ENCODE results near the gene SEMA3A.

GRCh38 chr7:84060760-84061261 is 133.8 kb downstream of the SEMA3A start:
- TF ChIP-seq PATZ1 (CRISPR knock-in tag; IDR thresholded peaks at IDR 0.05; ENCODE audit: borderline replicate concordance) (no peak; the same call in 1 of the 2 replicates), SNAI2 (CRISPR knock-in tag; IDR thresholded peaks at IDR 0.05) (no peak), CSRNP3 (CRISPR knock-in tag; IDR thresholded peaks at IDR 0.05) (no peak), CREB5 (CRISPR knock-in tag; IDR thresholded peaks at IDR 0.05; ENCODE audit: low read depth) (peak; percentile 81), ZNF565 (CRISPR knock-in tag; conservative IDR thresholded peaks at IDR 0.05; ENCODE audit: low read depth) (no peak), ZFP3 (CRISPR knock-in tag; IDR thresholded peaks at IDR 0.05) (no peak), ZFP30 (CRISPR knock-in tag; IDR thresholded peaks at IDR 0.05) (no peak), ZNF8 (CRISPR knock-in tag; IDR thresholded peaks at IDR 0.05) (0 out of 2 replicates have a peak, but pooled peaks have one; percentile 25)
